HepG2 (cell line): ENCODE measurements around the gene FUT6. TPM values are rescaled to one million over a fixed set of nuclear protein-coding genes. Genes with fewer than 3 reads are reported as not detected.

ENCODE experiments used
- ARHGAP35 ChIP-seq: sonication (generic); formaldehyde crosslinking; IDR thresholded peaks from 2 replicates; pipeline ENCODE4 v1.9.0; 2022; ENCODE audit warnings: mild to moderate bottlenecking, inconsistent platforms, moderate library complexity, missing genetic modification reagents, borderline replicate concordance
- EHMT2 ChIP-seq: fragments of 200-600 bp; sonication (generic); IDR thresholded peaks from 2 replicates; pipeline ENCODE4 v1.7.0; 2017; ENCODE audit warnings: antibody characterized with exemption, low read depth, low read length, borderline replicate concordance
- JDP2 ChIP-seq: sonication (generic); formaldehyde crosslinking; IDR thresholded peaks from 2 replicates; pipeline ENCODE4 v1.8.1; 2022; ENCODE audit warnings: missing genetic modification reagents, borderline replicate concordance
- PHF5A ChIP-seq: IDR thresholded peaks from one replicate; pipeline ENCODE4 v1.6.1; 2018; ENCODE audit warnings: low read depth, missing genetic modification reagents; ENCODE audit not compliant: unreplicated experiment
- RFX3 ChIP-seq: IDR thresholded peaks from 2 replicates; pipeline ENCODE4 v1.6.1; 2016; ENCODE audit warnings: missing biosample characterization, missing genetic modification reagents
- SMAD1 ChIP-seq: sonication (generic); formaldehyde crosslinking; IDR thresholded peaks from 2 replicates; pipeline ENCODE4 v1.4.0; 2020; ENCODE audit warnings: missing genetic modification reagents, low read depth, mild to moderate bottlenecking, borderline replicate concordance
- SRSF9 ChIP-seq: fragments of 200-400 bp; formaldehyde crosslinking; IDR thresholded peaks from 2 replicates; pipeline ENCODE4 v1.6.1; 2018; ENCODE audit warnings: borderline replicate concordance, mild to moderate bottlenecking, low read depth, low read length; ENCODE audit not compliant: insufficient read depth, poor library complexity, severe bottlenecking
- ZKSCAN1 ChIP-seq: fragments of 150-350 bp; IDR thresholded peaks from 2 replicates; pipeline ENCODE4 v1.6.1; 2014; ENCODE audit warnings: low read length
- polyA plus RNA-seq, 8 experiments: library from polyadenylated mRNA; depleted of rRNA in 3 of 8; stranded (reverse) in 7 of 8; unstranded in 1 of 8; fragments of >200 nt; fragmentation: Illumina TruSeq in 4 of 8; extraction: Trizol in 4 of 8; gene quantifications; 2 replicates each; pipeline versions ENCODE4 v1.2.1 to v1.2.3, GENCODE V29; 2011 to 2016; ENCODE audit warnings: low read depth in 4 of 8, missing spikeins in 1 of 8, mixed read lengths in 1 of 8; ENCODE audit not compliant: insufficient read depth in 1 of 8
- total RNA-seq, 5 experiments: library from RNA; depleted of rRNA; stranded (reverse); fragments of >200 nt; fragmentation: Illumina TruSeq; extraction: Trizol; gene quantifications; 2 replicates each; pipeline ENCODE4 v1.2.3, GENCODE V29; 2016; ENCODE audit warnings: low read depth in 1 of 5
- TF ChIP-seq, protein P1 (sequence below), 2 experiments: fragments of 450-650 bp in 1 of 2; sonication (generic) in 1 of 2; formaldehyde crosslinking in 1 of 2; IDR thresholded peaks; 2 replicates each; pipeline versions ENCODE4 v1.6.1 to v1.8.0; 2016 to 2022; ENCODE audit warnings: antibody characterized with exemption in 1 of 2, mild to moderate bottlenecking in 1 of 2, missing genetic modification reagents in 1 of 2
- TF ChIP-seq, protein P2 (sequence below): sonication (generic); formaldehyde crosslinking; IDR thresholded peaks from 2 replicates; pipeline ENCODE4 v1.5.1; 2020; ENCODE audit warnings: missing genetic modification reagents, mild to moderate bottlenecking, borderline replicate concordance
- TF ChIP-seq, protein P3 (sequence below): sonication (generic); formaldehyde crosslinking; IDR thresholded peaks from 2 replicates; pipeline ENCODE4 v1.5.1; 2020; ENCODE audit warnings: mild to moderate bottlenecking, missing genetic modification reagents, borderline replicate concordance

The FUT6 gene
- total and polyA plus RNA-seq, 2 of the 13 experiments (the other 11 are each of a cell fraction or from before 2014, with no cell fraction given): 8.2 to 27.7 TPM

DNA sequence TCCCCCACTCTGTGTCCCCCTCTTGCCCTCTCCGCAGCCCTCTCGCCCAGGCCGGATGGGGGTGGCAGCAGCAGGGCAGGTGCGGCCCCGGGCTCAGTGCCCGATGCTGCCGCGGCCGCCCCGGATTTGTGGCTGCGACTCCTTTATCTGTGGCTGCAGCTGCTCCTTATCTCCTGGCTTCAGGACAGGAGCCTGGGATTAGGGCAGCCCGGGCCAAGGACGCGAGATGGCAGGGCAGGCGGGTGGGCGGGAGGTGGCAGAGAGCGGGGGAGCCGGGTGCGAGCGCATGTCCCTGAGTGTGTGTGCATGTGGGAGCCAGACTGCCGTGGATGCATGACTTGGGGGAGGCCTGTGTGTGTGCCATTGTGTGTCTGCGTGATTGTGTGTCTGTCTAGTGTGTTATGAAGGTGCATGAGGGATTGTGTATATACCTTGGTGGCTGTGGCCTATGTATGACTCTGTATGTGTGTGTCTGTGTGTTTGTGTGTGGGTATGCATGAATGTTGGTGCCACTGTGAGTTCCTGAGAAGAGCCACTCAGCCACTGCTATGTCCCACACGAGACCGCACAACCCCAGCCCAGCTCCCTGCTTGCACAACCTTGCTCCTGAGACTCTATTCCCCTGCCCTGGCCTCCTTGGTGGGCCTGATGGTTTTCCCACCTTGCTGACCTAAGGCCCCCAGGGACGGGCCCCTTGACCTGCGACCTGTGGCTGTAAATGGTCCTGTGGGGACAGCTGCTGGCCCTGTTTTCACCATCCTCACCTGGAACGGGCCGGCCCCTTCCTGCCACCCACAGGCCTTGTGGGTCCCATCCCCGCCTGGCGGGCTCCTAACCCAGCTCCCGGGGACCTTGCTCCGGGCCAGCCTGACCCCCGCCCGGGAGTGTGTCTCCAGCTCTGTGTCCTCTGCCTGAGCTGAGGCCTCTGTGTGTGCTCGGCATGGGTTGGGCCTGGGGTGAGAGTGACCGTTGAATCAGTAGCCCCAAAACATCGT, 40.0 kb downstream of the FUT6 start (continued):
- TF ChIP-seq, protein P1, sequence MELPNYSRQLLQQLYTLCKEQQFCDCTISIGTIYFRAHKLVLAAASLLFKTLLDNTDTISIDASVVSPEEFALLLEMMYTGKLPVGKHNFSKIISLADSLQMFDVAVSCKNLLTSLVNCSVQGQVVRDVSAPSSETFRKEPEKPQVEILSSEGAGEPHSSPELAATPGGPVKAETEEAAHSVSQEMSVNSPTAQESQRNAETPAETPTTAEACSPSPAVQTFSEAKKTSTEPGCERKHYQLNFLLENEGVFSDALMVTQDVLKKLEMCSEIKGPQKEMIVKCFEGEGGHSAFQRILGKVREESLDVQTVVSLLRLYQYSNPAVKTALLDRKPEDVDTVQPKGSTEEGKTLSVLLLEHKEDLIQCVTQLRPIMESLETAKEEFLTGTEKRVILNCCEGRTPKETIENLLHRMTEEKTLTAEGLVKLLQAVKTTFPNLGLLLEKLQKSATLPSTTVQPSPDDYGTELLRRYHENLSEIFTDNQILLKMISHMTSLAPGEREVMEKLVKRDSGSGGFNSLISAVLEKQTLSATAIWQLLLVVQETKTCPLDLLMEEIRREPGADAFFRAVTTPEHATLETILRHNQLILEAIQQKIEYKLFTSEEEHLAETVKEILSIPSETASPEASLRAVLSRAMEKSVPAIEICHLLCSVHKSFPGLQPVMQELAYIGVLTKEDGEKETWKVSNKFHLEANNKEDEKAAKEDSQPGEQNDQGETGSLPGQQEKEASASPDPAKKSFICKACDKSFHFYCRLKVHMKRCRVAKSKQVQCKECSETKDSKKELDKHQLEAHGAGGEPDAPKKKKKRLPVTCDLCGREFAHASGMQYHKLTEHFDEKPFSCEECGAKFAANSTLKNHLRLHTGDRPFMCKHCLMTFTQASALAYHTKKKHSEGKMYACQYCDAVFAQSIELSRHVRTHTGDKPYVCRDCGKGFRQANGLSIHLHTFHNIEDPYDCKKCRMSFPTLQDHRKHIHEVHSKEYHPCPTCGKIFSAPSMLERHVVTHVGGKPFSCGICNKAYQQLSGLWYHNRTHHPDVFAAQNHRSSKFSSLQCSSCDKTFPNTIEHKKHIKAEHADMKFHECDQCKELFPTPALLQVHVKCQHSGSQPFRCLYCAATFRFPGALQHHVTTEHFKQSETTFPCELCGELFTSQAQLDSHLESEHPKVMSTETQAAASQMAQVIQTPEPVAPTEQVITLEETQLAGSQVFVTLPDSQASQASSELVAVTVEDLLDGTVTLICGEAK (IDR thresholded peaks at IDR 0.05): no peak
- TF ChIP-seq, protein P1 (CRISPR knock-in tag; IDR thresholded peaks at IDR 0.05): no peak; the same call in 1 of the 2 replicates
- no peak for TF ChIP-seq ARHGAP35 (CRISPR knock-in tag)
- TF ChIP-seq SRSF9: no peak
- TF ChIP-seq ZKSCAN1: no peak
- TF ChIP-seq SMAD1 (CRISPR knock-in tag): no peak
- TF ChIP-seq RFX3 (CRISPR knock-in tag): no peak
- TF ChIP-seq, protein P2, sequence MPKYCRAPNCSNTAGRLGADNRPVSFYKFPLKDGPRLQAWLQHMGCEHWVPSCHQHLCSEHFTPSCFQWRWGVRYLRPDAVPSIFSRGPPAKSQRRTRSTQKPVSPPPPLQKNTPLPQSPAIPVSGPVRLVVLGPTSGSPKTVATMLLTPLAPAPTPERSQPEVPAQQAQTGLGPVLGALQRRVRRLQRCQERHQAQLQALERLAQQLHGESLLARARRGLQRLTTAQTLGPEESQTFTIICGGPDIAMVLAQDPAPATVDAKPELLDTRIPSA (CRISPR knock-in tag): 0 out of 2 replicates have a peak, but pooled peaks have one; percentile 15
- TF ChIP-seq EHMT2: no peak
- no peak for TF ChIP-seq PHF5A (CRISPR knock-in tag)
- TF ChIP-seq JDP2 (CRISPR knock-in tag): no peak
- TF ChIP-seq, protein P3, sequence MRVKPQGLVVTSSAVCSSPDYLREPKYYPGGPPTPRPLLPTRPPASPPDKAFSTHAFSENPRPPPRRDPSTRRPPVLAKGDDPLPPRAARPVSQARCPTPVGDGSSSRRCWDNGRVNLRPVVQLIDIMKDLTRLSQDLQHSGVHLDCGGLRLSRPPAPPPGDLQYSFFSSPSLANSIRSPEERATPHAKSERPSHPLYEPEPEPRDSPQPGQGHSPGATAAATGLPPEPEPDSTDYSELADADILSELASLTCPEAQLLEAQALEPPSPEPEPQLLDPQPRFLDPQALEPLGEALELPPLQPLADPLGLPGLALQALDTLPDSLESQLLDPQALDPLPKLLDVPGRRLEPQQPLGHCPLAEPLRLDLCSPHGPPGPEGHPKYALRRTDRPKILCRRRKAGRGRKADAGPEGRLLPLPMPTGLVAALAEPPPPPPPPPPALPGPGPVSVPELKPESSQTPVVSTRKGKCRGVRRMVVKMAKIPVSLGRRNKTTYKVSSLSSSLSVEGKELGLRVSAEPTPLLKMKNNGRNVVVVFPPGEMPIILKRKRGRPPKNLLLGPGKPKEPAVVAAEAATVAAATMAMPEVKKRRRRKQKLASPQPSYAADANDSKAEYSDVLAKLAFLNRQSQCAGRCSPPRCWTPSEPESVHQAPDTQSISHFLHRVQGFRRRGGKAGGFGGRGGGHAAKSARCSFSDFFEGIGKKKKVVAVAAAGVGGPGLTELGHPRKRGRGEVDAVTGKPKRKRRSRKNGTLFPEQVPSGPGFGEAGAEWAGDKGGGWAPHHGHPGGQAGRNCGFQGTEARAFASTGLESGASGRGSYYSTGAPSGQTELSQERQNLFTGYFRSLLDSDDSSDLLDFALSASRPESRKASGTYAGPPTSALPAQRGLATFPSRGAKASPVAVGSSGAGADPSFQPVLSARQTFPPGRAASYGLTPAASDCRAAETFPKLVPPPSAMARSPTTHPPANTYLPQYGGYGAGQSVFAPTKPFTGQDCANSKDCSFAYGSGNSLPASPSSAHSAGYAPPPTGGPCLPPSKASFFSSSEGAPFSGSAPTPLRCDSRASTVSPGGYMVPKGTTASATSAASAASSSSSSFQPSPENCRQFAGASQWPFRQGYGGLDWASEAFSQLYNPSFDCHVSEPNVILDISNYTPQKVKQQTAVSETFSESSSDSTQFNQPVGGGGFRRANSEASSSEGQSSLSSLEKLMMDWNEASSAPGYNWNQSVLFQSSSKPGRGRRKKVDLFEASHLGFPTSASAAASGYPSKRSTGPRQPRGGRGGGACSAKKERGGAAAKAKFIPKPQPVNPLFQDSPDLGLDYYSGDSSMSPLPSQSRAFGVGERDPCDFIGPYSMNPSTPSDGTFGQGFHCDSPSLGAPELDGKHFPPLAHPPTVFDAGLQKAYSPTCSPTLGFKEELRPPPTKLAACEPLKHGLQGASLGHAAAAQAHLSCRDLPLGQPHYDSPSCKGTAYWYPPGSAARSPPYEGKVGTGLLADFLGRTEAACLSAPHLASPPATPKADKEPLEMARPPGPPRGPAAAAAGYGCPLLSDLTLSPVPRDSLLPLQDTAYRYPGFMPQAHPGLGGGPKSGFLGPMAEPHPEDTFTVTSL (CRISPR knock-in tag): no peak
